ENCODE results near the gene PTTG1IP2. TPM values are rescaled to one million over a fixed set of nuclear protein-coding genes. Genes with fewer than 3 reads are reported as not detected.

The PTTG1IP2 gene
- total RNA-seq, 1 experiment from 2014 or later, result not detected

DNA sequence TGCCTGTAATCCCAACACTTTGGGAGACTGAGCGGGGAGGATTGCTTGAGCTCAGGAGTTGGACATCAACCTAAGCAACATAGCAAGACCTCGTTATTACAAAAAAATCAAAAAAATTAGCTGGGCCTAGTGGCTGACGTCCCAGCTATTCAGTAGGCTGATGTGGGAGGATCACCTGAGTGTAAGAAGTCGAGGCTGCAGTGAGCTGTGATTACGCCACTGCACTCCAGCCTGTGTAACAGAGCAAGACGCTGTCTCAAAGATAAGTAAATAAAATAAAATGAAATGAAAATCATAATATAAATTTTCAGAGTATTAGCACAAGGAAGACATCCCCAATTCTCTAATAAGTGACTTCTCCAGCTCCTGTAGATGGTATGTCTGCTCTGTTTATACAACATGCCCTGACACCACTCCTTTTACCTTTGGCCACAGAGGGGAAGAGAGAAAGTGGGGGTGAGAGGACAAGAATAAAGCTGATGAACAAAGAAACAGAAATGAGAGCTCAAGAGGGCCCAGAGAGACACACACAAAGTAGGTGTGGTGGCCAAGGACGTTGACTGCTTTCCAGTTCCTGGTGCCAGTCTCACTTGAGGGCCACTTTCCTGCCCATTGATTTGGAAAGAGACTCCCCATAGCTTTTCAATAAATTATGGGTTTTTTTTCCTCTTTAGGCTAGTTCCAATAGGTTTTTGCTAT is 62.9 kb downstream of the PTTG1IP2 start:
- Histone ChIP-seq H3K27me3 (ENCODE audit: insufficient read depth, low read length) (no peaks in the 10 kb centered on the region), H4K20me1 (ENCODE audit: insufficient read depth) (no peaks in the 10 kb centered on the region), H3K4me2 (ENCODE audit: low read length) (no peak overlapping the region), H3K9me3 (ENCODE audit: control insufficient read depth in 1 of 2, insufficient read depth in 1 of 2, low read depth in 1 of 2, low read length in 2 of 2) (no peaks in the 10 kb centered on the region), H2AFZ (ENCODE audit: low read depth, low read length, poor library complexity, severe bottlenecking) (no peak overlapping the region), H3K4me3 (replicated peaks in 1 of 2; ENCODE audit: low read depth in 1 of 2, low read length in 2 of 2) (no peak overlapping the region), H3K9ac (ENCODE audit: low read length) (no peak overlapping the region), H3K4me1 (ENCODE audit: control insufficient read depth in 1 of 2, insufficient read depth in 2 of 2, low read length in 2 of 2) (no peaks in the 10 kb centered on the region), H3K9me2 (ENCODE audit: insufficient read depth) (no peaks in the 10 kb centered on the region), H3K79me2 (ENCODE audit: insufficient read depth, low read length) (no peaks in the 10 kb centered on the region), H3K36me3 (ENCODE audit: control insufficient read depth in 1 of 2, insufficient read depth in 2 of 2, low read length in 2 of 2) (no peaks in the 10 kb centered on the region), H3K27ac (ENCODE audit: low read depth, low read length) (no peak overlapping the region)
- no TSS peak for BruUV-seq (replicated peaks)
- DNase-seq (ENCODE audit: low read depth, low spot score) (no peak), ATAC-seq (no peak)
- ChIA-PET POLR2A (no interaction called here), CTCF (no interaction called here), RAD21 (ENCODE audit: low non-redundant PET in 1 of 2, low total read pairs in 2 of 2, uncharacterized antibody in 2 of 2, unreplicated experiment in 2 of 2) (no interaction called here)
- intact Hi-C loops (cut with micrococcal nuclease), result no loop called here
- TF ChIP-seq, protein P1, sequence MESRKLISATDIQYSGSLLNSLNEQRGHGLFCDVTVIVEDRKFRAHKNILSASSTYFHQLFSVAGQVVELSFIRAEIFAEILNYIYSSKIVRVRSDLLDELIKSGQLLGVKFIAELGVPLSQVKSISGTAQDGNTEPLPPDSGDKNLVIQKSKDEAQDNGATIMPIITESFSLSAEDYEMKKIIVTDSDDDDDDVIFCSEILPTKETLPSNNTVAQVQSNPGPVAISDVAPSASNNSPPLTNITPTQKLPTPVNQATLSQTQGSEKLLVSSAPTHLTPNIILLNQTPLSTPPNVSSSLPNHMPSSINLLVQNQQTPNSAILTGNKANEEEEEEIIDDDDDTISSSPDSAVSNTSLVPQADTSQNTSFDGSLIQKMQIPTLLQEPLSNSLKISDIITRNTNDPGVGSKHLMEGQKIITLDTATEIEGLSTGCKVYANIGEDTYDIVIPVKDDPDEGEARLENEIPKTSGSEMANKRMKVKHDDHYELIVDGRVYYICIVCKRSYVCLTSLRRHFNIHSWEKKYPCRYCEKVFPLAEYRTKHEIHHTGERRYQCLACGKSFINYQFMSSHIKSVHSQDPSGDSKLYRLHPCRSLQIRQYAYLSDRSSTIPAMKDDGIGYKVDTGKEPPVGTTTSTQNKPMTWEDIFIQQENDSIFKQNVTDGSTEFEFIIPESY (IDR thresholded peaks at IDR 0.05; ENCODE audit: extremely low read depth, insufficient replicate concordance, low read length), result no peak

DNA sequence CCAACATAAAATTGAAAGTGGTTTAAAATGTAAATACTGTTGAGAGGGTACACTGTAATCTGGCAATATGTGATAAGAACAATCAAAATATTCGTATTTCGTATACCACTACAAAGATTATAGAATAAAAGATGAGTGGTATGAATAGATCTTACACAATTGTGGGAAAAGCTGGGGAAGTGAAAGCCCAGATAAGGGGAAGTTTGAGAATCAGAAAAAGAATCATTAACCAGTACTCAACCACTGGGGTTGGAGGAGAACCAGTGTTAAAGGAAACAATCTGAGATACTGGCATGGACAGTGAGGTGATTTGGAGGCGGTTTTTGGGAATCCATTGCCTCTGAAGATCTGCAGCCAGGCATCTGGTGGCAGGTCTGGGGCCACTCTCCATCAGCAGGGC is 67.0 kb downstream of the PTTG1IP2 start:
- H3K27ac ChIP-seq (ENCODE audit: low read depth, low read length), result no peak overlapping the region
- no TSS peak for BruUV-seq (replicated peaks)
- no peak for DNase-seq (ENCODE audit: low read depth, low spot score)
- CTCF ChIA-PET, result no interaction called here
- H3K79me2 ChIP-seq (ENCODE audit: insufficient read depth, low read length), result no peaks in the 10 kb centered on the region
- no peak overlapping the region for H3K4me3 ChIP-seq (replicated peaks in 1 of 2; ENCODE audit: low read depth in 1 of 2, low read length in 2 of 2)
- RAD21 ChIA-PET (ENCODE audit: low non-redundant PET in 1 of 2, low total read pairs in 2 of 2, uncharacterized antibody in 2 of 2, unreplicated experiment in 2 of 2), result no interaction called here
- no peaks in the 10 kb centered on the region for H3K9me3 ChIP-seq (ENCODE audit: control insufficient read depth in 1 of 2, insufficient read depth in 1 of 2, low read depth in 1 of 2, low read length in 2 of 2)
- H3K4me1 ChIP-seq (ENCODE audit: control insufficient read depth in 1 of 2, insufficient read depth in 2 of 2, low read length in 2 of 2), result no peaks in the 10 kb centered on the region
- no peak overlapping the region for H3K4me2 ChIP-seq (ENCODE audit: low read length)
- H3K9me2 ChIP-seq (ENCODE audit: insufficient read depth), result no peaks in the 10 kb centered on the region
- no peaks in the 10 kb centered on the region for H3K27me3 ChIP-seq (ENCODE audit: insufficient read depth, low read length)
- no peak overlapping the region for H2AFZ ChIP-seq (ENCODE audit: low read depth, low read length, poor library complexity, severe bottlenecking)
- intact Hi-C loops (cut with micrococcal nuclease), result no loop called here
- POLR2A ChIA-PET, result no interaction called here
- no peaks in the 10 kb centered on the region for H4K20me1 ChIP-seq (ENCODE audit: insufficient read depth)
- no peaks in the 10 kb centered on the region for H3K36me3 ChIP-seq (ENCODE audit: control insufficient read depth in 1 of 2, insufficient read depth in 2 of 2, low read length in 2 of 2)
- TF ChIP-seq EGR1 (IDR thresholded peaks at IDR 0.05; ENCODE audit: low read depth) (no peak), CBX3 (IDR thresholded peaks at IDR 0.05; ENCODE audit: low read depth) (no peak), SP1 (IDR thresholded peaks at IDR 0.05; ENCODE audit: low read depth) (no peak), SRF (IDR thresholded peaks at IDR 0.05; ENCODE audit: low read depth) (no peak), EZH2 (IDR thresholded peaks at IDR 0.05) (no peak), YY1 (IDR thresholded peaks at IDR 0.05; ENCODE audit: extremely low read depth, insufficient replicate concordance, low read depth, low read length) (no peak), FOSL1 (IDR thresholded peaks at IDR 0.05; ENCODE audit: low read depth) (no peak), SIN3A (IDR thresholded peaks at IDR 0.05; ENCODE audit: low read depth) (no peak), JUND (IDR thresholded peaks at IDR 0.05) (no peak)
- TF ChIP-seq, protein P2, sequence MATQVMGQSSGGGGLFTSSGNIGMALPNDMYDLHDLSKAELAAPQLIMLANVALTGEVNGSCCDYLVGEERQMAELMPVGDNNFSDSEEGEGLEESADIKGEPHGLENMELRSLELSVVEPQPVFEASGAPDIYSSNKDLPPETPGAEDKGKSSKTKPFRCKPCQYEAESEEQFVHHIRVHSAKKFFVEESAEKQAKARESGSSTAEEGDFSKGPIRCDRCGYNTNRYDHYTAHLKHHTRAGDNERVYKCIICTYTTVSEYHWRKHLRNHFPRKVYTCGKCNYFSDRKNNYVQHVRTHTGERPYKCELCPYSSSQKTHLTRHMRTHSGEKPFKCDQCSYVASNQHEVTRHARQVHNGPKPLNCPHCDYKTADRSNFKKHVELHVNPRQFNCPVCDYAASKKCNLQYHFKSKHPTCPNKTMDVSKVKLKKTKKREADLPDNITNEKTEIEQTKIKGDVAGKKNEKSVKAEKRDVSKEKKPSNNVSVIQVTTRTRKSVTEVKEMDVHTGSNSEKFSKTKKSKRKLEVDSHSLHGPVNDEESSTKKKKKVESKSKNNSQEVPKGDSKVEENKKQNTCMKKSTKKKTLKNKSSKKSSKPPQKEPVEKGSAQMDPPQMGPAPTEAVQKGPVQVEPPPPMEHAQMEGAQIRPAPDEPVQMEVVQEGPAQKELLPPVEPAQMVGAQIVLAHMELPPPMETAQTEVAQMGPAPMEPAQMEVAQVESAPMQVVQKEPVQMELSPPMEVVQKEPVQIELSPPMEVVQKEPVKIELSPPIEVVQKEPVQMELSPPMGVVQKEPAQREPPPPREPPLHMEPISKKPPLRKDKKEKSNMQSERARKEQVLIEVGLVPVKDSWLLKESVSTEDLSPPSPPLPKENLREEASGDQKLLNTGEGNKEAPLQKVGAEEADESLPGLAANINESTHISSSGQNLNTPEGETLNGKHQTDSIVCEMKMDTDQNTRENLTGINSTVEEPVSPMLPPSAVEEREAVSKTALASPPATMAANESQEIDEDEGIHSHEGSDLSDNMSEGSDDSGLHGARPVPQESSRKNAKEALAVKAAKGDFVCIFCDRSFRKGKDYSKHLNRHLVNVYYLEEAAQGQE (IDR thresholded peaks at IDR 0.05; ENCODE audit: low read depth), result no peak
- no peak for ATAC-seq
- no peak overlapping the region for H3K9ac ChIP-seq (ENCODE audit: low read length)

All from HCT116 (cell line).